Measurements from ENCODE around the gene GNMT. TPM values are rescaled to one million over a fixed set of nuclear protein-coding genes. Genes with fewer than 3 reads are reported as not detected.

GNMT gene
- total RNA-seq, 1 donor: 0.63 TPM

DNA sequence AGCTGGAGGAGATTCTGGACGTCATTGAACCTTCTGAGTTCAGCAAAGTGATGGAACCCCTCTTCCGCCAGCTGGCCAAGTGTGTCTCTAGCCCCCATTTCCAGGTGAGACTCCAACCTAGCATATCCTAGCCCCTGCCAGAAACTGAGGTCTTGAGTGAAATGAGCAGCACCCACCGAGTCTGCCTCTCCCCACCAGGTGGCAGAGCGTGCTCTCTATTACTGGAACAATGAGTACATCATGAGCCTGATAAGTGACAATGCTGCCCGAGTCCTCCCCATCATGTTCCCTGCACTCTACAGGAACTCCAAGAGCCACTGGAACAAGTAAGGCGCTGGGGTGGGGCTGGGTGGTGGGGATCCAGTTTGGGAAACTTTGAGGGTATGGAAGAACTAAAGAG, 48.6 kb downstream of the GNMT start:
- H3K27me3 ChIP-seq (ENCODE audit: insufficient read depth, low read length): no peaks in the 10 kb centered on the region
- peaks cover 16% of the 10 kb centered on the region for H3K4me1 ChIP-seq (ENCODE audit: insufficient read depth, low read length)
- no peak overlapping the region for H3K4me3 ChIP-seq (ENCODE audit: low read length)
- H3K9me3 ChIP-seq (ENCODE audit: low read depth, low read length): no peaks in the 10 kb centered on the region

DNA sequence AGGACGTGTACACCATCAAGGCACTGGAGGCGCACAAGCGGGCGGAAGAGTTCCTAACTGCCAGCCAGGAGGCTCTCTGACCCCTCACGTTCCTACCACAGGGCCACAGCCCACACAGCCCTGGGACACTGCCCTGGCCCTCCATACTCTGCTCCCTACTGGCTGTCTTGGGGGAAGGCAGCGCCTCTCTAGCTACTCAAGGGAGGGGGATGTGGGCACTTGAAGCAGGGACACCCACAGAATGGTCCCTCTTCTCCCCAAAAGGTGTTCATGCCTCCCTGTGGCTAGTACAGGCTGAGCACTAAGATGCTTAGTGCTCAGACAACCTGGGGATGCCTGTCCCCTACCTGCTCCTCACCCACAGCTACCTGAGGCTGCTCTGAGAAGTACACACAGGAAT, 50.7 kb downstream of the GNMT start:
- Histone ChIP-seq H3K9me3 (ENCODE audit: low read depth, low read length) (no peaks in the 10 kb centered on the region), H3K27me3 (ENCODE audit: insufficient read depth, low read length) (no peaks in the 10 kb centered on the region), H3K4me3 (ENCODE audit: low read length) (no peak overlapping the region), H3K4me1 (ENCODE audit: insufficient read depth, low read length) (peaks cover 35% of the 10 kb centered on the region)

GRCh38 chr6:43012364-43012763, 51.8 kb downstream of the GNMT start:
- no peak overlapping the region for H3K4me3 ChIP-seq (ENCODE audit: low read length)

DNA sequence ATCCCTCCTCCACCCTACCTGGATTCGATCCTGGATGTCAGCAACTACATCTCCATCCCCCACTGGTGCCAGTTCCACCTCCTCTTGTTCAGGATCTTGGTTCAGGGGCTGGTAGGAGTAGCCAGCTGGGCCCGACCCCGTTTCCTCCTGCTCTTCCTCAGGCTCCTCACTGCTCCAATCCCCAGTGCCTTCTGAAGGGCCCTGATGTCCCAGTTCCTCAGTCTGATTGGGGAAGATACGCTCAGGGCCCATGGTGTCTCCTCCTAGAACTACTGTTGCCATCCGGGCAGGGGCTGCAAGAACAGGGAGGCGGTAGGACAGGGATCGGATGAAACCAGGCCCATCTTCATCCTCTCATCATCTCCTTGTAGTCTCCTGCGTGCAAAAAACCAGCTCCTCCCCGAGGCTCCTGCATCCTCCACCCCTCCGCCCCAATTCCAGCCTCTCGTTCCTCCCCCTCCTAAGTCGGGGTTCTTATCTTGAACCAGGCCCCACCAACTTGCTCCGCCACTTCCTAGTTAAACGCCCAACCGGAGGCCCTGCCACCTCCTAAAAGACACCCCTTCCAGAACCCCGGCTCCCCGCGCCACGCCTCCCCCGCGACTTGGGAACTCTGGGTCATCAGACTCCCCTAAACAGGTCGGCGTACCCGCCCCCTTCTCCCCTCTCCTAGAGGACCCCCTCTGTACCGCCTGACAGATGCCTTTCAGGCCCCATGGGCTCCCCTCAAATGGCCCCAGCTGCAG, 52.7 kb downstream of the GNMT start:
- Histone ChIP-seq H3K27me3 (ENCODE audit: insufficient read depth, low read length) (no peaks in the 10 kb centered on the region), H3K4me3 (ENCODE audit: low read length) (peak overlapping the region; percentile 54), H3K4me1 (ENCODE audit: insufficient read depth, low read length) (peaks cover 41% of the 10 kb centered on the region), H3K9me3 (ENCODE audit: low read depth, low read length) (no peaks in the 10 kb centered on the region)

More at GRCh38 chr6:43012364-43012763, 51.8 kb downstream of the GNMT start:
- H3K27me3 ChIP-seq (ENCODE audit: insufficient read depth, low read length): no peaks in the 10 kb centered on the region
- H3K9me3 ChIP-seq (ENCODE audit: low read depth, low read length): no peaks in the 10 kb centered on the region
- H3K4me1 ChIP-seq (ENCODE audit: insufficient read depth, low read length): peaks cover 41% of the 10 kb centered on the region

Other genes starting within 250 kb of the GNMT start
- not detected for gene PRPH2, start 238.2 kb upstream of the GNMT start, total RNA-seq
- 111 TPM for gene TBCC, start 214.7 kb upstream of the GNMT start, total RNA-seq
- gene BICRAL, start 178.7 kb upstream of the GNMT start, total RNA-seq: 13.0 TPM
- 64.2 TPM for gene RPL7L1, start 81.1 kb upstream of the GNMT start, total RNA-seq
- gene PTCRA, start 44.7 kb upstream of the GNMT start, total RNA-seq: 6.9 TPM
- 77.1 TPM for gene CNPY3, start 31.3 kb upstream of the GNMT start, total RNA-seq
- gene PEX6, start 18.4 kb downstream of the GNMT start, total RNA-seq: 10.0 TPM
- gene PPP2R5D, start 23.8 kb downstream of the GNMT start, total RNA-seq: 15.2 TPM
- 17.7 TPM for gene MEA1, start 53.2 kb downstream of the GNMT start, total RNA-seq
- 30.2 TPM for gene KLHDC3, start 53.5 kb downstream of the GNMT start, total RNA-seq
- gene RRP36, start 60.9 kb downstream of the GNMT start, total RNA-seq: 31.1 TPM
- 2.7 TPM for gene CUL7, start 93.1 kb downstream of the GNMT start, total RNA-seq
- gene MRPL2, start 98.7 kb downstream of the GNMT start, total RNA-seq: 5.7 TPM
- 9.6 TPM for gene KLC4, start 98.9 kb downstream of the GNMT start, total RNA-seq
- gene PTK7, start 115.6 kb downstream of the GNMT start, total RNA-seq: 1.8 TPM
- 17.0 TPM for gene SRF, start 210.5 kb downstream of the GNMT start, total RNA-seq
- gene CUL9, start 221.4 kb downstream of the GNMT start, total RNA-seq: 24.2 TPM

Data from mononuclear cell (primary cell).